Measurements from ENCODE around the gene TMEM255B. TPM values are rescaled to one million over a fixed set of nuclear protein-coding genes. Genes with fewer than 3 reads are reported as not detected.

The TMEM255B gene
- total RNA-seq, 2 experiments from 2014 or later = 1.3 to 1.8 TPM

GRCh38 chr13:113843864-113844556 is 85.0 kb downstream of the TMEM255B start:
- POLR2A ChIA-PET = no interaction called here
- H3K9me3 Mint-ChIP-seq = peaks cover 5% of the 10 kb centered on the region
- H3K27me3 Mint-ChIP-seq = no peaks in the 10 kb centered on the region
- H3K4me1 Mint-ChIP-seq = peaks cover 22% of the 10 kb centered on the region
- no peak for DNase-seq
- H3K36me3 Mint-ChIP-seq (ENCODE audit: low read depth) = no peaks in the 10 kb centered on the region
- H3K4me3 Mint-ChIP-seq = no peak overlapping the region
- CTCF ChIA-PET = interaction anchor here (1.0 kb wide), 1 partner anchor 401 kb away, joined by 3 read pairs; no protein-coding TSS in a partner anchor
- H3K27ac Mint-ChIP-seq = no peak overlapping the region

GRCh38 chr13:113845055-113845454 is 86.0 kb downstream of the TMEM255B start:
- DNase-seq = no peak
- CTCF ChIA-PET = no interaction called here

GRCh38 chr13:113845723-113846635 is 87.0 kb downstream of the TMEM255B start:
- Mint-ChIP-seq H3K4me3 (no peak overlapping the region), H3K27me3 (no peaks in the 10 kb centered on the region), H3K27ac (no peak overlapping the region), H3K9me3 (peaks cover 5% of the 10 kb centered on the region), H3K36me3 (ENCODE audit: low read depth) (no peaks in the 10 kb centered on the region), H3K4me1 (peaks cover 22% of the 10 kb centered on the region)
- CTCF ChIA-PET = no interaction called here
- DNase-seq = no peak
- POLR2A ChIA-PET = no interaction called here

More at GRCh38 chr13:113845055-113845454, 86.0 kb downstream of the TMEM255B start:
- Mint-ChIP-seq H3K27me3 (no peaks in the 10 kb centered on the region), H3K4me1 (peaks cover 22% of the 10 kb centered on the region), H3K9me3 (peaks cover 5% of the 10 kb centered on the region), H3K27ac (no peak overlapping the region), H3K4me3 (no peak overlapping the region), H3K36me3 (ENCODE audit: low read depth) (no peaks in the 10 kb centered on the region)
- POLR2A ChIA-PET = no interaction called here

- Mint-ChIP-seq H3K36me3 (ENCODE audit: low read depth) (no peaks in the 10 kb centered on the region), H3K27me3 (no peaks in the 10 kb centered on the region), H3K27ac (no peak overlapping the region), H3K9me3 (peaks cover 3% of the 10 kb centered on the region), H3K4me3 (no peak overlapping the region), H3K4me1 (peaks cover 17% of the 10 kb centered on the region)
- ChIA-PET POLR2A (no interaction called here), CTCF (no interaction called here)
- no peak for DNase-seq
Observed at GRCh38 chr13:113846636-113847318, 87.8 kb downstream of the TMEM255B start.

- Mint-ChIP-seq H3K27ac (no peak overlapping the region), H3K9me3 (no peaks in the 10 kb centered on the region), H3K36me3 (ENCODE audit: low read depth) (no peaks in the 10 kb centered on the region), H3K4me1 (peaks cover 13% of the 10 kb centered on the region), H3K27me3 (no peaks in the 10 kb centered on the region), H3K4me3 (no peak overlapping the region)
- DNase-seq = no peak
- ChIA-PET CTCF (interaction anchor here (1.2 kb wide), 1 partner anchor 8 kb away, joined by 4 read pairs; no protein-coding TSS in a partner anchor), POLR2A (no interaction called here)
Observed at GRCh38 chr13:113848020-113848419, 89.0 kb downstream of the TMEM255B start.

GRCh38 chr13:113848431-113849260 is 89.6 kb downstream of the TMEM255B start:
- H3K9me3 Mint-ChIP-seq = no peaks in the 10 kb centered on the region
- H3K27me3 Mint-ChIP-seq = peaks cover 2% of the 10 kb centered on the region
- no peaks in the 10 kb centered on the region for H3K36me3 Mint-ChIP-seq (ENCODE audit: low read depth)
- H3K4me1 Mint-ChIP-seq = peaks cover 18% of the 10 kb centered on the region
- no peak overlapping the region for H3K27ac Mint-ChIP-seq
- no peak for DNase-seq
- POLR2A ChIA-PET = no interaction called here
- CTCF ChIA-PET = interaction anchor here (1.2 kb wide), 1 partner anchor 8 kb away, joined by 4 read pairs; no protein-coding TSS in a partner anchor
- no peak overlapping the region for H3K4me3 Mint-ChIP-seq

- no peak for DNase-seq
- ChIA-PET CTCF (no interaction called here), POLR2A (no interaction called here)
- Mint-ChIP-seq H3K27me3 (peaks cover 9% of the 10 kb centered on the region), H3K9me3 (no peaks in the 10 kb centered on the region), H3K4me3 (no peak overlapping the region), H3K27ac (no peak overlapping the region), H3K4me1 (peaks cover 25% of the 10 kb centered on the region), H3K36me3 (ENCODE audit: low read depth) (no peaks in the 10 kb centered on the region)
Observed at GRCh38 chr13:113849546-113849945, 90.5 kb downstream of the TMEM255B start.

GRCh38 chr13:113849981-113850721 is 91.1 kb downstream of the TMEM255B start:
- Mint-ChIP-seq H3K9me3 (no peaks in the 10 kb centered on the region), H3K4me1 (peaks cover 31% of the 10 kb centered on the region), H3K4me3 (no peak overlapping the region), H3K36me3 (ENCODE audit: low read depth) (no peaks in the 10 kb centered on the region), H3K27me3 (peaks cover 14% of the 10 kb centered on the region), H3K27ac (no peak overlapping the region)
- no peak for DNase-seq
- CTCF ChIA-PET = no interaction called here
- POLR2A ChIA-PET = no interaction called here

- no peak for DNase-seq
- no peaks in the 10 kb centered on the region for H3K36me3 Mint-ChIP-seq (ENCODE audit: low read depth)
- ChIA-PET CTCF (no interaction called here), POLR2A (no interaction called here)
- H3K27me3 Mint-ChIP-seq = peaks cover 16% of the 10 kb centered on the region
- H3K27ac Mint-ChIP-seq = no peak overlapping the region
- H3K9me3 Mint-ChIP-seq = no peaks in the 10 kb centered on the region
- peaks cover 27% of the 10 kb centered on the region for H3K4me1 Mint-ChIP-seq
- H3K4me3 Mint-ChIP-seq = no peak overlapping the region
Observed at GRCh38 chr13:113850722-113851479, 91.9 kb downstream of the TMEM255B start.

GRCh38 chr13:113851480-113851803 is 92.4 kb downstream of the TMEM255B start:
- no peak for DNase-seq
- peaks cover 21% of the 10 kb centered on the region for H3K27me3 Mint-ChIP-seq
- peaks cover 22% of the 10 kb centered on the region for H3K4me1 Mint-ChIP-seq
- H3K4me3 Mint-ChIP-seq = no peak overlapping the region
- no peaks in the 10 kb centered on the region for H3K9me3 Mint-ChIP-seq
- POLR2A ChIA-PET = no interaction called here
- no peaks in the 10 kb centered on the region for H3K36me3 Mint-ChIP-seq (ENCODE audit: low read depth)
- no peak overlapping the region for H3K27ac Mint-ChIP-seq
- CTCF ChIA-PET = no interaction called here

- POLR2A ChIA-PET = no interaction called here
- H3K4me3 Mint-ChIP-seq = no peak overlapping the region
Observed at GRCh38 chr13:113851826-113852535, 93.0 kb downstream of the TMEM255B start.

More at GRCh38 chr13:113851826-113852535, 93.0 kb downstream of the TMEM255B start:
- Mint-ChIP-seq H3K27ac (no peak overlapping the region), H3K4me1 (peaks cover 19% of the 10 kb centered on the region), H3K36me3 (ENCODE audit: low read depth) (no peaks in the 10 kb centered on the region), H3K9me3 (no peaks in the 10 kb centered on the region), H3K27me3 (peaks cover 23% of the 10 kb centered on the region)
- DNase-seq = no peak
- CTCF ChIA-PET = no interaction called here
